Suprapubic skin (tissue), 4 donors: ENCODE data around the gene ITPKC.

Experiments
- CTCF ChIP-seq, 2 donors: fragments of 200-600 bp in 1 of 2; fragments of 450-650 bp in 1 of 2; sonication (generic) in 1 of 2; IDR thresholded peaks; one replicate each; pipeline ENCODE4 v1.5.1; 2016 to 2019; ENCODE audit warnings: antibody characterized with exemption in 2 of 2, mild to moderate bottlenecking in 1 of 2, moderate library complexity in 1 of 2
- POLR2A ChIP-seq, 2 donors: fragments of 450-650 bp; IDR thresholded peaks; one replicate each; pipeline ENCODE4 v1.6.1; 2017; ENCODE audit warnings: antibody characterized with exemption in 2 of 2, mild to moderate bottlenecking in 2 of 2, moderate library complexity in 2 of 2
- POLR2AphosphoS5 ChIP-seq, 3 donors: sonication (generic); formaldehyde crosslinking; IDR thresholded peaks; one replicate each; pipeline ENCODE4 v1.6.1; 2017; ENCODE audit warnings: antibody characterized with exemption in 3 of 3

- TF ChIP-seq POLR2A (IDR thresholded peaks at IDR 0.05) (no peak), CTCF (IDR thresholded peaks at IDR 0.05) (no peak), POLR2AphosphoS5 (IDR thresholded peaks at IDR 0.05) (no peak)
These were observed 23.6 kb upstream of the ITPKC start for GRCh38 chr19:40693150-40693788.
